Adrenal gland (tissue), 5 donors: ENCODE measurements around the gene GGTLC2.

Experiments used
- CTCF ChIP-seq, 6 experiments: fragments of 450-650 bp in 4 of 6; fragments of 200-600 bp in 2 of 6; sonication (generic) in 1 of 6; IDR thresholded peaks; 1 replicate in 5 of 6; 2 replicates in 1 of 6; pipeline versions ENCODE4 v1.5.1 to v1.8.0; 2016 to 2021; ENCODE audit warnings: antibody characterized with exemption in 6 of 6, mild to moderate bottlenecking in 2 of 6, moderate library complexity in 1 of 6
- POLR2A ChIP-seq, 2 donors: fragments of 450-650 bp; IDR thresholded peaks; one replicate each; pipeline ENCODE4 v1.6.1; 2017; ENCODE audit warnings: antibody characterized with exemption in 2 of 2, mild to moderate bottlenecking in 2 of 2, moderate library complexity in 1 of 2
- donor health status: DM: no; HTN: no; CAD: no.

GRCh38 chr22:22595001-22595835 lies 49.2 kb upstream of the GGTLC2 start:
- no peak for TF ChIP-seq CTCF (IDR thresholded peaks at IDR 0.05)
- no peak for TF ChIP-seq POLR2A (IDR thresholded peaks at IDR 0.05)
